Endometrial microvascular endothelial cells (primary cell): ENCODE results near the gene ADAM19. TPM values are rescaled to one million over a fixed set of nuclear protein-coding genes. Genes with fewer than 3 reads are reported as not detected.

ENCODE experiments used
- in situ Hi-C: cut with HindIII; loops from 2 replicates; pipeline ENCODE4 v1.10.0; 2017; ENCODE audit warnings: low sequenced_read_pairs, low pct_unique_long_range_greater_than_20kb; ENCODE audit errors: inconsistent ontology term
- total RNA-seq: library from RNA; depleted of rRNA; stranded (reverse); fragments of >200 nt; gene quantifications from one replicate; pipeline ENCODE4 v1.2.3, GENCODE V29; 2015; ENCODE audit errors: inconsistent ontology term

ADAM19 gene
- total RNA-seq, 1 donor from 2014 or later: 13.5 TPM

- in situ Hi-C loops: no loop called here
Measured at GRCh38 chr5:157548513-157549282, 26.9 kb downstream of the ADAM19 start.

- in situ Hi-C loops: no loop called here
Measured at GRCh38 chr5:157547941-157548512, 27.5 kb downstream of the ADAM19 start.

GRCh38 chr5:157546456-157547100, 29.0 kb downstream of the ADAM19 start:
- in situ Hi-C loops: no loop called here

GRCh38 chr5:157545610-157546310, 29.8 kb downstream of the ADAM19 start:
- in situ Hi-C loops: no loop called here

- in situ Hi-C loops: no loop called here
Measured at GRCh38 chr5:157544623-157544989, 31.0 kb downstream of the ADAM19 start.

GRCh38 chr5:157543825-157544622, 31.6 kb downstream of the ADAM19 start:
- in situ Hi-C loops: no loop called here

- in situ Hi-C loops: no loop called here
Measured at GRCh38 chr5:157542282-157543000, 33.1 kb downstream of the ADAM19 start.

GRCh38 chr5:157541447-157542118, 34.0 kb downstream of the ADAM19 start:
- in situ Hi-C loops: no loop called here

GRCh38 chr5:157540707-157541446, 34.7 kb downstream of the ADAM19 start:
- in situ Hi-C loops: no loop called here

- in situ Hi-C loops: no loop called here
Measured at GRCh38 chr5:157540124-157540523, 35.5 kb downstream of the ADAM19 start.

GRCh38 chr5:157539503-157540022, 36.0 kb downstream of the ADAM19 start:
- in situ Hi-C loops: no loop called here

- in situ Hi-C loops: no loop called here
Measured at GRCh38 chr5:157538311-157538710, 37.3 kb downstream of the ADAM19 start.

- in situ Hi-C loops: no loop called here
Measured at GRCh38 chr5:157535042-157535865, 40.3 kb downstream of the ADAM19 start.

GRCh38 chr5:157533011-157533481, 42.5 kb downstream of the ADAM19 start:
- in situ Hi-C loops: no loop called here

GRCh38 chr5:157532022-157532421, 43.6 kb downstream of the ADAM19 start:
- in situ Hi-C loops: no loop called here
